GM20431 (cell line): ENCODE measurements around the gene SETD1A.
"Not testable (repeated sequence)": the region's sequence is repeated elsewhere in the genome, so short reads cannot be mapped to it uniquely, and the experiment has no call there.

Source experiments
- in situ Hi-C: fragments of 300-500 bp; cut with MseI, MboI; formaldehyde crosslinking; loops from one replicate; pipeline ENCODE4 v1.15.0; 2020; ENCODE audit warnings: low sequenced_read_pairs; ENCODE audit not compliant: unreplicated experiment

The SETD1A gene

DNA sequence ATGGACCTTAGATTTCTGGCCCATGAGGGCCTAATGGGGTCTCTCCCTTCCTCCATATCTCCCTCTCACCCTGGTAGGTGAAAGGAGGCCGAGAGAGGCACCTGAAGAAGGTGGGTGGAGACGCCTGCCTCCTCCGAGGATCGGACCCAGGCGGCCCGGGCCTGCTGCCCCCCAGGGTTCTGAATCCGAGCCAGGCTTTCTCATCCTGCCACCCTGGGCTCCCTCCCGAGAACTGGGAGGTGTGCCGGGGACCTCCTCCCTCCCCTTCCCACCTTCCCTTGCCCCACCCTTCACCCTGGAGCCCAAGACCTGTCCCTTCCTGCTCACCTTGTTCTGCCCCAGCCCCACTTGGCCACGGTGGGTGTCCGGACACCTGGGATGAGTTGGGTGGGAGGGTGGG, 29.2 kb upstream of the SETD1A start:
- in situ Hi-C loops, result no loop called here

GRCh38 chr16:30929167-30929566, 28.4 kb upstream of the SETD1A start:
- in situ Hi-C loops, result no loop called here

DNA sequence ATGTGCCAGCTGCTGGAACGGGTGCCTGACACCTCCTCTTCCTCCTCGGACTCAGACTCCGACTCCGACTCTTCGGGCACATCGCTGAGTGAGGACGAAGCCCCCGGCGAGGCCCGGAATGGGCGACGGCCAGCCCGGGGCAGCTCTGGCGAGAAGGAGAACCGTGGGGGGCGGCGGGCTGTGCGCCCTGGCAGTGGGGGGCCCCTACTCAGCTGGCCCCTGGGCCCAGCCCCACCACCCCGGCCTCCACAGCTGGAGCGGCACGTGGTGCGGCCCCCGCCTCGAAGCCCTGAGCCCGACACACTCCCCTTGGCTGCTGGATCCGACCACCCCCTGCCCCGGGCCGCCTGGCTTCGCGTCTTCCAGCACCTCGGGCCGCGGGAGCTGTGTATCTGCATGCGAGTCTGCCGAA, 27.4 kb upstream of the SETD1A start:
- in situ Hi-C loops, result no loop called here

DNA sequence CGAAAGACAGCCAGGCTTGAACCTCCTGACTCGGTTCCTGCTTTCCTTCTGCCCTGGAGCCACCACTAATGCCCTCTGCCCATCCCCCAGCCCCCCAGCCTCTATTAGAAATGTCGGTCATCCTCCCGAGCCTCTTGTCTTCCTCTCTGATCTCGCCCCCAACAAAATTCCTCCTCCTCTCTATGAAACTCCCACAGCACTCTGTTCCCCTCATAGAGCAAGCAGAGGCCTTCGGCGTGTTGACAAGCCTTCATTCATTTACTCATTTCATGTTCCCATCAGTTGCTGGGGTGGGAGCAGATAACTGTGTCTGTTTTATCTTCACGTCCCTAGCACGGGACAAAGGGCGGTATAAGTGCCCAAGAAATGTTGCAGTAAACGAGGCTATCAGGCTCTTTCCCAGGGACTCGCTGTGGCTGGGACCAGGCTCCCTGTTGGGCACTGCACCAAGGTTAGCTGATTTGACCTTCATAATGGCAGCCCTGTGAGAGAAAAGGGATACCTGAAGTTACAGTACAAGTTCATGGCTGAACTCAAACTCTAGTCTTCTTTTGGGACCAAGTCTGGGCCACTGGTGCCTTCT, 26.4 kb upstream of the SETD1A start:
- in situ Hi-C loops, result no loop called here

DNA sequence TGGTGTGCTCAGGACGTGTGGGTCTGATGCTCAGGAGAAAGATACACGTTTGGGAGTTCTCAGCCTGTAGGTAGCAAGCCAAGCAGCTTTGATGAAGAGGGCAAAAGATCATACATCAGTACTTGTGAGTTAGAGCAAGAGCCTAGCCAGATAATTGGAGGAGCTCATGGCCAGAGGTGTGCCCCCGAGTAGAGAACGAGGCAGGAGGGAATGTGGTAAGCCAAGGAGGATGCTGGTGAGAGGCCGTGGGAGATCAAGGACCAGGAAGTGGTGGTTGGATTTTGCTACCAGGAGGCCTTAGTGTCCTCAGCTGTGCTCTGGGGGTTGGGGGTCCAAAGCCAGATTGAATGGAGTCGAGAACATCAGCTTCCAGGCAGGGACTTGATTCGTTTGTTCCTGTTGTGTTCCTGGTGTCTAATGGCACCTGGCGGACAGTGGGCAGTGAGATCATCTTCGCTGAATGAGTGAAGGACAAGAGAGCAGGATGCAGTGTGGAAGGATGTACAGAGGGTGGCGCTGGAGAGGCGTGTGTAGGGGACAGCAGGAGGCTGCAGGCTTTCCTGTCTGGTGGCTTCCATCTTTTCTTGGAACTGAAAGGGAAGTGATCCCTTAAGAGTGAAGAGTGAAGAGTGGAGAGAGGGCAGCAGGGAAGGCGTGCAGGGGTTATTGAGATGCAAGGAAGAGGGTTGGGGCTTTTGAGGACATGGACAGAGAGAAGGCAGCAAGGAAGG, 22.6 kb upstream of the SETD1A start:
- in situ Hi-C loops, result no loop called here

DNA sequence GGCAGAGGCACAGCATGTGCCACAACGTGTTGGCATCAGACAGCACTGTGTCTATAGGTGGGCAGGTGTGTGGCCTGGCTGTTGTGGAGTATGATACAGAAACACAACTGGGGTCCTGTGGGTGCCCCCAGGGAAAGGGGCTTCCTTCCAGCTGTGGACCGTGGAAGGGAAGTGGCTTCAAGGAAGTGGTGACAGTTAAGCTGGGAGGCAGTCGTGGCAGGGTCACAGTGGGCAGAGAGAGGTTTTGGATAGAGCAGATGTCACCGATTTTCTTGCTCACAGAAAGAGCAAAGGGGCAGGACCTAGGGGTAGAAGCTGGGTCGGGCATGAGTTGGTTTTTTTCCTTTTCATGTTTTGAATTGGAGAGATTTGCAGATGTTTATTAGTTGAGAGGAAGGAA, 19.9 kb upstream of the SETD1A start:
- in situ Hi-C loops, result no loop called here

DNA sequence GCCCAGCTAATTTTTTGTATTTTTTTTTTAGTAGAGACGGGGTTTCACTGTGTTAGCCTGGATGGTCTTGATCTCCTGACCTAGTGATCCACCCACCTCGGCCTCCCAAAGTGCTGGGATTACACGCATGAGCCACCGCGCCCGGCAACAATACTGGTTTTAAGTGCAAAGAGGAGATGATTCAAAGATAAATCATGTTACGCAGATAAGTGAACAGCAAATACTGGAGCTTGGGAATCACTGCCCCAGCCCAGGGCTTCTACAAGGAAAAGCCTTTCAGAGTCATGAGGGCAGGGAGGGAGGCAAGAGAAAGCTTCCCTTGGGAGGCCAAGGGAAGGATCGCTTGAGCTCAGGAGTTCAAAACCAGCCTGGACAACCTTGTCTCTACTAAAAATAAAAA, 18.0 kb upstream of the SETD1A start:
- in situ Hi-C loops, result not testable (repeated sequence)

DNA sequence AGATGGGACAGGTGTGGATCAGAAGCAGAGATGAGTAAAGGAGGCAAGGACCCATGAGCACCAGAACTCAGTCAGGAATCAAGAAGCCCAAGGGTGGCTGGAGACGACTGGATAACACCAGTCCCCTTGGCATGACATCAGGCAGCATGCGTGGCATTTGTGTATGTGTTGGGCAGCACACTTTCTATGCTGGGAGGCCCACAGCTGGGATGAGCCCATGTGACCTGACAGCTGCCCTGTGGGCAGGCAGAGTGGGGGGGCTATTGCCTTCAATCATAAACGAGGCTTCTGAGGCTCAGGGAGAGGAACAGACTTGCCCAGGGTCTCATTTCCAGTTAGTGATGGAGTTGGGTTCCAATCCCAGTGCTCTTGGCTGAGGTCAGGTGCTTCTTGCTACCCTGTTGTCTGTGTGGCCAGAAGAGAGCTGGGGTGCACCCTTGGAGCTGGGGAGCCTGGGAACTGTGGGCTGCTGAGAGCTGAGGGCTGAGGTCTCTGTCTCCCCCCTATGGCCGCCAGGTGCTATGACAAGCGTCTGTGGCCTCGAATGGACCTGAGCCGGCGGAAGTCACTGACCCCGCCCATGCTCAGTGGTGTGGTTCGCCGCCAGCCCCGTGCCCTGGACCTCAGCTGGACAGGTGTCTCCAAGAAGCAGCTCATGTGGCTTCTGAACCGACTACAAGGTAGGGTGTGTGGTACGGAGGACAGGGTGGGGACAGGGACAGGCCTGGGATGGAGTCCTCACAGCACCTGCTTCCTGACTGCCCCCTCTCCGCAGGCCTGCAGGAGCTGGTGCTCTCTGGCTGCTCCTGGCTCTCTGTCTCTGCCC, 15.7 kb upstream of the SETD1A start:
- in situ Hi-C loops, result no loop called here

DNA sequence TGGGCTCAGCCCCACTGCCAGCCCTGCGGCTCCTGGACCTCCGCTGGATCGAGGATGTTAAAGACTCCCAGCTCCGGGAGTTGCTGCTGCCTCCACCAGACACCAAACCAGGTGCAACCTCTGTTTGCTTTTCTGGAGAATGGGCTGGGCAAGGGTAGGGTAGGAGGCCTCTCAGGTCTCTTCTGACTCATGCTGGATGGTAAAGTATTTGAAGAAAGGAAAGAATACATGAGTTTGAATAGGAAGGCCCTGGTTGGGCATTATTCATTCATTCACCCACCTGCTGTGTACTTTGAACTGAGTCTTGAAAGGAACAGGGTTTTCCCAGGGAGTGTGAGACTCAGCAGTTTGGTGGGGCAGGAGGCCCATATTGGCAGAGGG, 15.1 kb upstream of the SETD1A start:
- in situ Hi-C loops, result no loop called here

- in situ Hi-C loops, result no loop called here
Measured at GRCh38 chr16:30944352-30944751, 13.2 kb upstream of the SETD1A start.

GRCh38 chr16:30946671-30947540, 10.6 kb upstream of the SETD1A start:
- in situ Hi-C loops, result no loop called here

DNA sequence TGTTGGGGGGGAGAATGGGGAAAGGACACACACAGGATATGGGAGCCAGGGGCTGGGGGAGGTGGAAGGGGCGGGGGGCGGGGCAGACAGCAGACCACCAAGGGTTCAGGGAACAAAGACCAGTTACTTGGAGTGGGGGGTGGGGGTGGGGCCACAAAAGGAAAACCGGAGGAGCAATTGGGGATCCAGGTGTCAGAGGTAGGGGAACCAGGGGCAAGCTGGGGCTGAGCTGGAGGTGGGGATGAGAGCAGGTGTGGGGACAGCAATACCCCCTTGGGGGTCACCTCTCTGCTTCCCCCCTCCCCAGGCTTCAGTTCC, 10.1 kb upstream of the SETD1A start:
- in situ Hi-C loops, result no loop called here

DNA sequence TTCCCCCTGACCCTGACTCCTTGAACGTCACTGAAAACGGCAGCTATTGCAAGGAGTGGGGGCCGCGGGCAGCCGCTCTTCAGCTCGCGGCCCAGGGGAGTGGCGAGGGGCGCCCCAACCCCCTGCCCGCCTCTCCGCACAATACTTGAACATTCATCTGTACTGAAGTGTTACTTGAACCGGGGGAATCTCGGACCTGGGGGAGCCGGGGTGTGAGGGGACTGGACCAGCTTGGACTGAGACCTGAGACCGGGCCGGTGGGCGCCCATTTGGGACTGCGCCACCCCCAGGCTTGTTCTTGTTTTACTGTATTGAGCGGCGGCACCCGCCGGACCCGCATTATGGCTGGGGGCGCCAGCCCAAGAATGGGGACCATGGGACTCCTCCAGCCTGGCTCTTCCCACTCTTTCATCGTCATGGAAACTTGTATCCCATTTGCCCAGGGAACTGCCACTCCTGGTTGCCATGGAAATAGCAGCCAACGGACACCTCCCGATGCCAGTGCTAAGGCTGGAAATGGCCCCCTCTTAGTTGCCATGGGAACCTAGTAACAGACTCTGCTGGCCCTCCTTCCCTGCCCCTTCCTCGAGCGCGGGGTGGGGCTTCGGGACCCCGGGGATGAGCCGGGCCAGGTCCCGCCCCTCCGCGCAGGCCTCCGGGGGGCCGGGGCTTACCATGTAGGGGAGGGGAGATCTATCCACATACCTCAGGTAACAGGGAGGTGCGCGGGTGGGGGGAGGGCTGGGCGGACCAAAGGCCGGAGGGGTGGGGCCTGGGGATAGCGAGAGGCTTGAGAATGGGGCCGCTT, 9.5 kb upstream of the SETD1A start:
- in situ Hi-C loops, result no loop called here

- in situ Hi-C loops, result no loop called here
Measured at GRCh38 chr16:30948667-30949649, 8.6 kb upstream of the SETD1A start, which contains the start of gene ORAI3. TSS of gene ORAI3 (plus strand) at chr16:30949068. CDS start at chr16:30949290, 222 bp downstream.

GRCh38 chr16:30949650-30950515, 7.7 kb upstream of the SETD1A start:
- in situ Hi-C loops, result no loop called here

DNA sequence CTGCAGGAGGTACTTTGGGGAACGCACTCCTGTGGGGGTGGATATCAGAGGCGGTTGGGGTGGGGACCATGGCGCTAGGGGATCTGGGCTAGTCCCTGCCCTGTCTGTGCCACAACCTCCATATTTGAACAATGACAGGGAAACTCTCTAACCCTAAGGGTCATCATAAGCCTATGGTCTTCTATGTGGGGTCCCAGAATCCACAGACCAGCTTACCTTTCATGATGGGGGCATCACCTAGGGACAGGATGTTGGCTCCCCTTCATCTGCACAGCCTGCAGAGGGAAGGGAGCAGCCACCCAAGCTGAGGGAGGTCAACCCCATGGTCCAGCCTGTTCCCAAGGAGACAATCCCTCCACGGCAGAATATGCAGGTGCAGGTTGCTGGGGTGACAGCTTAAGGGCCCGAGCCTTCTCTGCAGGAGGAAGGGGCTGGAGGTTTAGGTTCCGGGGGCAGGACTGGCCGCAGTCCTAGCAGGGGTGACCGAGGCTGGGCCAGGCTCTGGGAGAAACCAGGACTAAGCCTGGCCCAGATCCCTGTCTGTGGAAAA, 7.0 kb upstream of the SETD1A start:
- in situ Hi-C loops, result no loop called here

GRCh38 chr16:30951193-30951592, 6.4 kb upstream of the SETD1A start:
- in situ Hi-C loops, result no loop called here
